Gastroesophageal sphincter (tissue), 3 donors: Measurements from ENCODE around the gene DNAI1.

Source experiments
- CTCF ChIP-seq, 4 experiments: fragments of 200-600 bp in 2 of 4; fragments of 450-650 bp in 2 of 4; sonication (generic) in 1 of 4; IDR thresholded peaks; one replicate each; pipeline ENCODE4 v1.5.1; 2017 to 2019; ENCODE audit warnings: antibody characterized with exemption in 4 of 4, mild to moderate bottlenecking in 2 of 4, moderate library complexity in 2 of 4
- POLR2AphosphoS5 ChIP-seq: sonication (generic); formaldehyde crosslinking; IDR thresholded peaks from one replicate; pipeline ENCODE4 v1.6.1; 2017; ENCODE audit warnings: antibody characterized with exemption

DNA sequence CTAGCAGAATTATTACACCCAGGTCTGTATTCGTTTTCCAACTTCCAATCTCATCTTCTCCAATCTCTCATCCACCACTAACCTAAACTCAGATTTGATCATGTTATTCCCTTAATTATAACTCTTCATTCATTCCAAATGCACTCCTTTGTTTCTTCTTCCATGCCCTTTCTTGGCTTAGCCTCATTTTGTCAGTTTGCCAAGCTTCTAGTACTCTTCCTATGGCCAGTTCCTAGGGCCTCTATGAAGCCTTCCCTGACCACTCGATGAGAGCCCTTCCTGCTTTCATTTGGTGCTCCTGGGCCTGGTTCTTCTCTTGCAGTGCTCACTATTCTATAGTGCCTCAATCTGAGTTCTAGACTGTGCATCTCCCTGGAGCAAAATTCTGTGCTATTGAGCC is 6.0 kb upstream of the DNAI1 start:
- no peak for TF ChIP-seq CTCF (IDR thresholded peaks at IDR 0.05)
- TF ChIP-seq POLR2AphosphoS5: no peak
